ENCODE results near the gene ZNG1F.
"Not testable (repeated sequence)": the region's sequence is repeated elsewhere in the genome, so short reads cannot be mapped to it uniquely, and the experiment has no call there.

The ZNG1F gene

DNA sequence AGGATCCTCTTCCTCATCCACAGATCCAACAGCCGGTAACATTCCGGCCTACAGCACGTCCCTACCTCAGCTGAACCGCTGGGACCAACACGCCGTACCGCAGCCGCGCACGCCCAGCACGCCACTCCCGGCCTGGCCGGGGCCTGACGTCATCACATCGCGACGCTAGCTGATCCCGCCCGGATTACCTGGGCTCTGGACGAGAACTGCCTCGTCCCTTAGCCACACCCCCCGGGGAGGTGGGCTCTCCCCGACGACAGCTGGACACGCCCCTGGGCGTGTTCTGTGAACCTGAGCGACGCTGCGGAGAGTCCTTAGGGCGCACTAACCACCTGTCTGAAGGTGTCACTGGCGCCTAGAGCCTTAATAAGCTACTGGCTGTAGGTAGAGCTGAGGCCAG lies at the start of gene ZNG1F:
TSS of gene ZNG1F (minus strand) at position 101 of the 400 bp plus-strand sequence. CDS start at position 42, 59 bp downstream.
- not testable (repeated sequence) for DNase-seq

DNA sequence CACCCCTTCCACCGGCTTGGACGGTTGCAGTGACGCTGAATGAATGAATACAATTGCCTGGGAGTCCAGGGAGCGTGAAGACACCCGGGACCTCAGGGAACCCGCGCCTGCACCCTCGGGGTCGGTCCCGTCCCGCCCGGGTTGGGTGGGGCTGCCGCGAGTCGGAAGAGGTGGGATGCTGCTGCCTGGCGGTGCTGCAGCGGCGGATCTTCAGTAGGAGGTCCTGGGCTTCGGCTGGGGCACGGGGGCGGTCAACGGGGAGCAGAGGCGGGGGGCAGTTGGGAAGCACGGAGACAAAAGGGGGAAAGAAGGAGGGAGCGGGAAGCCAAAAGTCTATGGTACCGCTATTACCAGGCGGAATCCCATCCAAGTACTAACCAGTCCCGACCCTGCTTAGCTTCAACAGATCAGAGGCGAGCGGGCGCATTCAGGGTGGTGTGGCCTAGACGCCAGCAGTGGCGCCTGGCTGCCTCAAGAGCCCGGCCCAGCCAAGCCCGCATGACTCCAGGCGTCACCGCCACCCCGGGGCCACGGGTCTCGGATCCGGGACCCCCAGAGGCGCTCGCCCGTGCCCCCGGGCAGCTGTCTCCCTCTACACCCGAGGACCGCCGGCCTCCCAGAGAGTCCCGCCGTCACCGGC lies 48.1 kb upstream of the ZNG1F start:
- DNase-seq: not testable (repeated sequence)

DNA sequence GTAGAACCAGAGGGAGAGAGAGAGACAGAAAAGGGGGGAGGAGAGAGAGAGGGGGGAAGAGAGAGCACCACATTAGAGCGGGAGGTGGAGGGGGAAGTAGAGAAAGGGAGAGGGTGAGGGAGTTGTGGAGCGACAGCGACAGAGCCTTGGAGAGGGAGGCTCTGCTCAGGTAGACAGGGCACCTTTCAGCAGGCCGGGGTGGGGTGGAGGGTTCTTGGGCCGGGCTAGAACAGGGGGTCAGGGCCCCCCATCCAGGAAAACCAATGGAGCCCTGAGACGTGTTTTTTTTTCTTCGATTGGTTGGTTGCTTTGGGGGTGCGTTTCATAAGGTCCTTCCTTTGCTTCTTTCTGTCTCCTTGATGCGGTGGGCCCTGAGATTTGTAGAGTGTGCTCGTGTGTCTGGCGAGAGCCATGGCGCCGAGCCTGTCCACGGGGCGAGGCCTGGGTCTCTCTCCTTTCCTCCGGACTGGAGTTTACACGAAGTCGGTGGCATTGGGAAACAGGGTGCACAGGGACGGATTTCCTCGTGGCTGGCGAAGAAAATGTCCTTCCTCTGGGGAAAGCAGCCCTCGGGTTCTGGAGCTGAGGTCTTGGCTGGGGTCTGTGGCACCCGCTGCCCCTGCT lies 47.5 kb upstream of the ZNG1F start:
- DNase-seq: not testable (repeated sequence)

DNA sequence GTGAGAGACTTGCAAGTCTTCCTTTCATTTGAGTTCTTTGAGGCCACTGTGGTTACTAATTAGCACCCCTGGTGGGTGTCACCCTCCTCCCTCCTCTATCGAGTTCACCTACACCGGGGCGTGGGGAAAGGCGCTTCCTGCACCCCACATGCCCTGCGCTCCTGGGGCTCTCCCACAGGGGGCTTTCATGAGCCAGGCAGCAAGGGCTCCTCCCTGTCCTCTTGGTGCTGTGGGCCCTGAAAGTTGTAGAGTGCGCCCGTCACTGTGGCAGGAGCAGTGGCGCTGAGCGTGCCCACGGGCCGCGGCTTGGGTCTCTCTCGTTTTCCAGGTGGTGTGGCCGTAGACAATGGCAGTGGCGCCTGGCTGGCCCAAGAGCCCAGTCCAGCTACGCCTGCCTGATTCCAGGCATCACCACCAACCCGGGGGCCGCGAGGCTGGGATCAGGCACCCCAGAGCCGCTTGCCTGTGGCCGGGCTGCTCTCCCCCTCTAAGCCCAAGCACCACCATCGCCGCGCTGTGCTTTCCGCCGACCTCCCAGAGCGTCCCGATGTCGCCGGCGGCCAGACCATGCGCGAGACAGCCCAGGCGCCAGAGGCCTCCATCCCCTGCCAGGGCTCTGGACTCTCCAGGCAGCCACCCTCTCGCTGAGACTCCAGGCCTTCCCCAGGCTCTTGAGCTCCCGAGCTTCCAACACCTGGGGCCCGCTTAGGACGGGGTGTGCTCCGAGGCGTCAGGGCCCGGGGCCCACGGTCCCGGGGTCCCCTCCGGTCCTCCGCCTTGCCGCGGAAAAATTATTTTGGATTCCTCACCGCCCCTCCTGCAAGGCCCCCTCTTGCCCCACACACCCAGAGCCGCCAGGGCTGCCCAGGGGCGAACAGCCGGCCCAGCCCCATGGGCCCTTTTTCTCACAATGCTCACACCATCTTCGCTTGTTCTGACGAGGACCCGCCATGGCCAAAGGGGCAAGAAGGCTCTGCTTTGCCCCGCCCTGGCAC lies 46.0 kb upstream of the ZNG1F start:
- DNase-seq: not testable (repeated sequence)

DNA sequence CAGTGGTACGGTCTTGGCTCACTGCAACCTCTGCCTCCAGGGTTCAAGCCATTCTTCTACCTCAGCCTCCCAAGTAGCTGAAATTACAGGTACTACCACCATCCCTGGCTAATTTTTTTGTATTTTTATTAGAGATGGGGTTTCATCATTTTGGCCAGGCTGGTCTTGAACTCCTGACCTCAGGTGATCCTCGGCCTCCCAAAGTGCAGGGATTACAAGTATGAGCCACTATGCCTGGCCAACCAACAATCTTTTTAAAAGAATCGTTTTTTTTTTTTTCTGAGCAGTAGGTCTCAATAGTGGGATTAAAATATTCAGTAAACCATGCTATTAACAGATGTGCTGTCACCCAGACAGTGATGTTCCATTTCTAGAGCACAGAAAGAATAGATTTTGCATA lies 45.1 kb upstream of the ZNG1F start:
- DNase-seq: not testable (repeated sequence)

DNA sequence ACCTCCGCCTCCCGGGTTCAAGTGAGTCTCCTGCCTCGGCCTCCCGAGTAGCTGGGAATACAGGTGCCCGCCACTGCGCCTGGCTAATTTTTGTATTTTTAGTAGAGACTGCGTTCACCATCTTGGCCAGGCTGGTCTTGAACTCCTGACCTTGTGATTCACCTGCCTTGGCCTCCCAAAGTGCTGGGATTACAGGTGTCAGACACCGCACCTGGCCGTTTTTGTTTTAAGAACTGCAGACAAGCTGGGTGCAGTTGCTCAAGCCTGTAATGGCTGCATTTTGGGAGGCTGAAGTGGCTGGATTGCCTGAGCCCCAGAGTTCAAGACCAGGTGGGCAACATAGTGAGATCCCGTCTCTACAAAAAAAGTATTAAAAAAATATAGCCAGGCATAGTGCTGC lies 43.2 kb upstream of the ZNG1F start:
- not testable (repeated sequence) for DNase-seq

DNA sequence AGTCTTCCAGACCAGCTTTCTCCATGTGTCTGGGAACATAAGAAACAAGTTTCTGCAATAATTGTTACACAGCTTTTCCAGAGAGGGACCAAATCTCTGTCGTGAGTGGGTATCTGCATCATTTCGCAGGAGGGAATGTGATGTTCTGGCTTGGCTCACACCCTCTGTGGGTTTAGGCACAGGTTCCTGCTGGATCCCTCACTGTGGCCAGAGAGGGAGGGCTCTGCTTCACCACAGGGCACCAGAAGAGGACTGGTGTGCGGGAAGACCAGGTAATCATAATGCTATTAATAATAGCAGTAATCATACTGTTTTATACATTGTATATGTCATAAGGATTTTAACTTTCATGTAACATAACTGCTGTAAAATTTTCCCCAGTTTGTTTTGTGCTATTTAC lies 41.3 kb upstream of the ZNG1F start:
- not testable (repeated sequence) for DNase-seq

DNA sequence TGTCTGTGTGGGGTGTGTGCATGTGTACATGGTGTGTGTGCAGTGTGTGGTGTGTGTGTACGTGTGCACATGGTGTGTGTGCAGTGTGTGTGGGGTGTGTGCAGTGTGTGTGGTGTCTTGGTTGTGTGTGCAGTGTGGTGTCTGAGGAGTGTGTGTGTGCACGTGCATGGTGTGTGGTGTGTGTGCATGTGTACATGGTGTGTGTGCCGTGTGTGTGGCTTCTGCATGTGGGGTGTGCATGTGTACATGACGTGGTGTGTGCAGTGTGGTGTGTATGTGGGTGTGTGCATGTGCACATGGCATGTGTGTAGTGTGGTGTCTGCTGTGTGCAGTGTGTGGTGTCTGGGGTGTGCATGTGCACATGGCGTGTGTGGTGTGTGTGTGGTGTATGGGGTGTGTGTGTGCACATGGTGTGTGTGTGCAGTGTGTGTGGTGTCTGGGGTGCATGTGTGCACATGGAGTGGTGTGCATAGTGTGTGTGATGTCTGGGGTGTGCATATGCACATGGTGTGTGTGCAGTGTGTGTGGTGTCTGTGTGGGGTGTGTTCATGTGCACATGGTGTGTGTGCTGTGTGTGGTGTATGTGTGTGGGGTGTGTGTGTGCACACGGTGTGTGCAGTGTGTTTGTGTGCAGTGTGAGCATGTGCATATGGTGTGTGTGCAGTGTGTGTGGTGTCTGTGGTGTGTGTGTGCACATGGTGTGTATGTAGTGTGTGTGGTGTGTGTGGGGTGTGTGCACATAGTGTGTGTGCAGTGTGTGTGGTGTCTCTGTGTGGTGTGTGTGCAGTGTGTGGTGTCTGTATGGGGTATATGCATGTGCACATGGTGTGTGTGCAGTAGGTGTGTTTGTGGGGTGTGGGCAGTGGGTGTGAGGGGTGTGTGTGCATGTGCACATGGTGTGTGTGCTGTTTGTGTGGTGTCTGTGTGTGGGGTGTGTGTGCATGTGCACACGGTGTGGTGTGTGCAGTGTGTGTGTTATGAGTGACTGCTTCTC lies 40.6 kb upstream of the ZNG1F start:
- DNase-seq: no peak

DNA sequence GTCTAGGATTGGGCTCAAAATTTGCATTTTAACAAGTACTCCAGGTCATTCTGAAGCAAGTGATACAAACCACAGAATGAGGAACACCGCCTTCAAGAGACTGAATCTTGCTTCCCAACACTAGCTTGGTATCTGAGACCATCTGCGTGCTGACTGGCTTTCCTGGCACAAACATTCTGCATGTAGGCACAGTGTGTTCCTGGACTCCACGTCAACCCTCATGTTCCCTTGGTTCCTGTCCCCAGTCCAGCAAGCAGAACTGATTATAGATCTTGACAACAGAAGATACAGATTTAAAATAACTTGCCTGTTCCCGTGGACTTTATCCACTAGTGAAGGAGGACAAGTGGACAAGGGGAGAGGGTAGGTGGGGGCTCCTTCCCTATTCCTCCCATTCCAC lies 30.7 kb upstream of the ZNG1F start:
- DNase-seq: not testable (repeated sequence)

DNA sequence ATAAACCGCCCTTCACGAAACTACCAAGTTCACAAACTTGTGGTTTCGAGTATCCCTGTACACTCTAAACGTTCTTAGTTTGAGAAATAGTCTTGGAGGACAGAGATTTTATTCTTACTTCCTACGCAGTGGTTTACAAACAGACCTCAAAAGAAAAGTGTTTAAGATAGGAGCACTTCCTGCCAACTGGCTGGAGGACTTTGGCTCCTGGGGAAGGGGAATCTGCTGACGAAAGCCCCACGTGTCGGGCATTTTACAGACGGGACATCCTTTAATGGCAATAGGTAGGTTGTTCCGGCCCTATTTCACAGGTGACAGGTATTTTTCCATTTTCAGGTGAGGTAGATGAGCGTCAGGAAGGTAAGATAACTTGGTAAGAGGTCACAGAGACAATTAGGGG lies 678 bp downstream of the ZNG1F start:
- DNase-seq: not testable (repeated sequence)

DNA sequence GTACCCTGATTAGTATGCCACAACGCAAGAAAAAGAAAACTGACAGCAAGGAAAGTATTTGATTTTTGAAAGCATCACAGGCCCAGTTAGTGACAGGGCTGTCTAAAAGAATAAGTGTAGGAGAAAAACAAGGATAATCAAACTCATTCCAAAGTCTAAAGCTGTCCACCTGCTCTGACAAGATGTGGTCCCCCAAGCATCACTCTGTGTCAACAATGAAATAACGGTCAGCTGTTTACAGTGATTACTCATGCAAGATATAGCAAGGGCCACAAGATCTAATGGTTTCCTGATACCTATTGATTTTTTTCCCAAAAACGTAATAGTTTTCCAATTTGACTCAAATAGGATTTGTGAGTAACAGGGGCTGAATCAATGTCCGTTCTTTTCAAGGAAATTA lies 14.1 kb downstream of the ZNG1F start:
- DNase-seq: not testable (repeated sequence)

DNA sequence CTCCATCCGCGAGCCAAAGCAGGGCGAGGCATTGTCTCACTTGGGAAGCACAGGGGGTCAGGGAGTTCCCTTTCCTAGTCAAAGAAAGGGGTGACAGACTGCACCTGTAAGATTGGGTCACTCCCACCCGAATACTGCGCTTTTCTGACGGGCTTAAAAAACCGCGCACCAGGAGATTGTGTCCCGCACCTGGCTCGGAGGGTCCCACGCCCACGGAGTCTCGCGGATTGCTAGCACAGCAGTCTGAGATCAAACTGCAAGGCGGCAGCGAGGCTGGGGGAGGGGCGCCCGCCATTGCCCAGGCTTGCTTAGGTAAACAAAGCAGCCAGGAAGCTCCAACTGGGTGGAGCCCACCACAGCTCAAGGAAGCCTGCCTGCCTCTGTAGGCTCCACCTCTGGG lies 39.0 kb downstream of the ZNG1F start:
- not testable (repeated sequence) for DNase-seq

DNA sequence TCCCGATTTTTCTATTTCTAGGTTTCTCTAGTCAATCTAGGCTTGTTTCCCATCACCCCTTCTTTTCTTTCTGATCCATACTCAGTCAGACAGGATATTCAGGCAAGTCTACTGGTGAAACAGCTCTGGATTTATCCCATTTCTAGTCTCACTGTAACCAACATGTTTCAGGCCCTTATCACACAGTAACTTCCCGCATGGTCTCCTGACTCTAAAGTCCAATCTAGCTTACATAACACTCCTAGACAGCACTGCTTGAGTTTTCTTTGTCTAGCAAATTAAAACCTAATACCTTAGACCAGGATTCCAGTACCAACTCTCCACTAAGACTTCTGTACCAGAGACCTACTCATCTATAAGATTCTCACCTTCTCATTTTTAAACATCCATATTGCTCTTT lies 47.2 kb downstream of the ZNG1F start:
- not testable (repeated sequence) for DNase-seq

DNA sequence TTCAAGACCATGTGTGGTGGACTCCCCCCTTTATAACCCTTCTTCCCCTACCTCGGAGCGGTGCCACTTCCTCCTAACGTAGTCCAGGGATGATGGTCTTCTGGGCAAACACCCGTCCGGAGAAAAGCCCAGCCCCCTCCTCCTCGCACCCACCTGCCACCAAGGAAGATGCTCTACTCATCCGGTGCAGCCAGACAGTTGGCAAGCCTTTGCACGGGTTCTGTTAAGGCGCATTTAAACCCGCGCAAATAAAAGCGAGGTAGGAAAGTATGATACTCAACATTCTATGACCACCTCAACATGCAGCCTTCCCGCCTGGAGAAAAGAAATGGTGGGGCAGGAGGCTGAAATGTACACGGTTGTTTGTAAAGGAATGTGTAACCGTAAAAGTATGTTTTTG lies 60.5 kb downstream of the ZNG1F start, which contains the start of gene FOXD4L6:
TSS of gene FOXD4L6 (minus strand) at position 101 of the 400 bp plus-strand sequence. CDS start 298 bp downstream, outside the sequence.
- not testable (repeated sequence) for DNase-seq

DNA sequence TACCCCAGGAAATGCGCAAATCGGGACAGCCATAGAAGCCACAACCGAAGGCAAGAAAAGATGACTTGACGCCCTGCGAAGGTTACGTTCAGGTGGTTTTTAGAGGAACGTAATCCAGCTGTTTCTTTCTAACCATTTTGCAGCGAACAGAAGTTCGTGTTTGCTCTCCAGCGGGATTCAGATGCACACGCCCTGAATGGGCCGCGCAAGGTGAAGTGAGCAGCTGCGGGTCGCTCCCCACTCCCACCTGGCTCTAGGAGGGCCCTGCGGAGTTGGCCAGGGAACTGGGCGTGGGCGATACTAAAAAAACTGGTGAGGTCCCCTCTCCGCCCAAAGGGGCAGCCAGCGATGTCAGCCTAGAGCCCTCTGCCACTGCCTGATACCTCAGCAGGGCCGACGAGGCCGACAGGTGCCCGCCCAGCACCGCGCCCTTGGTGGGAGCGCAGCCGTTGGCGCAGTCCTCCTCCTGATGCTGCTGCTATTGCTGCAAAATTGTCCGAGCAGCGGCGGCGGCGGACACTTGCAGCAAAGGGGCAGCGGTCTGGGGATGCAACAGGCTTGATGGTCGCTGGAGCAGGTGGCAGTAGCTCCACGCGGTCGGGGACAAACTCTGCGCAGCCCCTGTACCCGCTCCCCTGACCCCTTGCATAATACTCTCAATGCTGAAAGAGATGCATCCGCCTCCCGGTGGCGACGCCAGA lies 62.2 kb downstream of the ZNG1F start:
- not testable (repeated sequence) for DNase-seq

DNA sequence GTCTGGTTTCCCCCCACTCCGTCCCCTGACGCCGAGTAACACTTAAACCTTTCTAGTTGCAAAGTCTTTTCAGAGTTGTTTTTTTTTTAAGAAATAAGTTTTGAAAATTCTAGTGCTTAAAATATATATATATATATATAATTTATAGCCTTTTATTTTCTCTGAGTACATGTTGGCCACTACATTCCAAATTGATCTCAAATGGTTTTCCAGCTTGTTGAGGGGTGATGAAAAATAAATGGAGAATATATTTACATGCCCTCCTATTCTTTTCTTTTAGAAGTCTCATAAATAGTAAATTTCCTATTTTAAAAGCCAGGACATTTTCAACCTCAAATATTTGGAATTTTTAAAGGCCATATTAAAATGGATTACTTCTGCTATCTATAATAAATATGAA lies 63.2 kb downstream of the ZNG1F start:
- not testable (repeated sequence) for DNase-seq

DNA sequence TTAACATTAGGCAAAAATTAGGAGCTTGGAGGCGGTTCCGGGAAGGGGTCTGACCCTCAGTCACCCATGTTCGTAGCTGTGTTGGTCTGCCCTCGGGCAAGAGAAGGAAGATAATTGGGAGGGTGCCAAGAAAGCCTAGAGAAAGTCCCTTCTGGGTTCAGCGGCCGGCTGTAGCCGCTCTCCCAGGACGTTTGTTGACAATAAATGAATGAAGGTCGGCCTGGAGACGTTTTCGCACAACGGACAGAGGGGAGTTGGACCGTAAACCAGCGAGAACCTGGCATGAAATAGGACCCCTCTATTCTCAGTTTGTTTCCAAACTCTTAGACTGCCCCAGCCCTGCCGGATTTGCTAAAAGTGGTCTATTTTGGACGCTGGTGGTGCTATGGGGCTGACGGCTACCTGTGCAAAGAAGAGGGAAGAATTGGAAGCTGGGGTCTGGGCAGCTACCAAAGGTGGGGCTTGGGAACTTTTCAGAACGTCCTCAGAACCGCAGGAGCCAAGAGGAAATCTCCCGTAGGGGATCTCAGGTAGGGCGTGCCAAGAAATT lies 63.9 kb downstream of the ZNG1F start:
- not testable (repeated sequence) for DNase-seq

DNA sequence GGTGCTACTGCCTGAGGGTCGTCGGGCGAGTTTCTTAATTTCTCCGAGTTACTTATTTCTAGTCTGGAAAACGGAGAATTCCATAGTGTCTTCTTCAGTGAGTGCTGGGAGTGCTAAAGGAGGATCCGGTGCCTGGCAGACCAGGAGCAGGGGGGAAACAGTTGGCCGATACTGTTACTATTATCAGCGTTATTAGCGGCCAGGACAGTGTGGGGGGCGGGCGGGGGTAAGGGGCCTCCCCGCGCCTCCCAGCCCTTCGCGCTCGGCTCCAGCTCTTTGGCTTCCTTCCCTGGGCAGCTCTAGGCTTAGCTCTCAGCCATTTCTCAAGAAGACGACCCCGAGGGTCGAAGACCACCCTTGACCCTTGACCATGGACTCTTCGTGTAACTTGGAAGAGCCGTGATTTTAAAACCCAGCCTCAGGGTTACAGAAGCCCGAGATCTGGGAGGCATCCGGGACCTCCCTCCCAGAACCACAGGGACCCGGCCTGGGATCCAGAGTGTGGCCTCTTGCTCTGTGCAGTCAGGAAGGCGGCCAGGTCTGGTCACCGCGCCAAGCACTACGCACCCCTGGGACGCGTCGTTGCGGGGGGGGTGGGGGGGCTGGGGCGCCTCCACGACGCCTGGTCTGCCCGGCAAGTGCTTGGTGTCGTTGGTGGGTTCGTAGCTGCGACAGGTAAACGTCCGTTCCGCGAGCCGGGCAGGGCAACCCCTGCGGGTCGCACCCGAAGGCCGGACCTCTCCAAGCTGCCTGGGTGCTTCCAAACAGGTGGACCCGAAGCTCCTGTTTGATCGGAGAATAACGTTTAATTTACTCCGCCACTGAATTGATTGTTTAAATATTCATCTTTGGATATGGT lies 64.6 kb downstream of the ZNG1F start:
- DNase-seq: not testable (repeated sequence)

DNA sequence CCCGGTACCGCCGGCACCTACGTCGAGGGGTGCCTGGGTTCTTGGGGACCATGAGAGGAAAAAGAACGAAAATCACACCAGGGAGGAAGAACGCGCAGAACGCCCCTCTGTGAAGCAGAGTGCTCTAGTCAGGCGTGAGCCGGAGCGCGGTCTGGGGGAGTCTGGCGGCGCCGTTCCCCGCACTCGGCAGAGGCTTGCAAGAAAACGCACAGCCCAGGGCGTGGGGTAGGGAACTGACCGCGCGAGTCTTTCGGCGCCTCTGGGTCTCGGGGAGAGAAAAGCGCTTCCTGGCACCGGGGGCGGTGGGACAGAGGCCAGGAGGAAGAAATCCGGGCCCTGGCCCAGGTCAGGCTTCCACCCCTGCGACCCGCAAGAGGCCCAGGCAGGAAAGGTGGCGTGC lies 65.3 kb downstream of the ZNG1F start:
- DNase-seq: not testable (repeated sequence)

DNA sequence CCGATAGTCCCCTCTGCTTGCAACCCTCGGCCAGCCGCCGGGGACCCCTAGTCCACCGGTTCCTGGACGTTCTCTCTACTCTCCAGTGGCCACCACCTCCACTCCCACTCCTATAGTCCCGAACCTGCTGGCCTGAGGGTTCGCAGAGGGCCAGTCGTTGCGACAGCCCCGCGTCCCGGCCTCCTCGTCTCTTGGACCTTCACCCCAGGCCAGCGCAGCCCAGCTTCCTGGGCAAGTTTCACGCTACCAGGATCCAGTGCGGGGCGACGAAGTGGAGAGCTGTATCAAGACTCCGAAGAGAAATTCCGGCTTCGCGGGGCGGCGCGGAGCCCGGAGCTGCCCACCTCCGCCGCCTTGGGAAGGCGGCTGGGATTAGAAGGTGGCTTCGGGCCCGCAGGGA lies 65.7 kb downstream of the ZNG1F start:
- DNase-seq: not testable (repeated sequence)
